Measurements from ENCODE around the gene ARID5B.

The ARID5B gene

DNA sequence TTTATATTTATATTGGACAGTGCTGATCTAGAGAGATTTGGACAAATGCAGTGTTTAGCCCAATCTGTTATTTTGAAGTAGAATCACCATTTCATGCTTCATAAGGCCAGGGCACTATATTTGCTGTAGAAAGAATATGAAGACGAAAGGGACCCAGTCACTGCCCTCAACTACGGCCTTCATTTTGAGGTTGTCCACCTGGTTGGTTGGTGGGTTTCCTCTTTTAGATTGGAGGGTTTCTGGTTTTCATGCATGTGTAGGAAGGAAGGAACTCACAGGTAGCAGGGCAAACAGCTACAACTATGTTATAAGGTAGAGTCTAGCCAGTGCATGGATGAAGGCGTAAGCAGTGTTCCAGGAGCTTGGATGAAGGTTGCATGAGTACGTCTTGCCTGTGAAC lies 56.3 kb downstream of the ARID5B start:
- TF ChIP-seq, protein P1, sequence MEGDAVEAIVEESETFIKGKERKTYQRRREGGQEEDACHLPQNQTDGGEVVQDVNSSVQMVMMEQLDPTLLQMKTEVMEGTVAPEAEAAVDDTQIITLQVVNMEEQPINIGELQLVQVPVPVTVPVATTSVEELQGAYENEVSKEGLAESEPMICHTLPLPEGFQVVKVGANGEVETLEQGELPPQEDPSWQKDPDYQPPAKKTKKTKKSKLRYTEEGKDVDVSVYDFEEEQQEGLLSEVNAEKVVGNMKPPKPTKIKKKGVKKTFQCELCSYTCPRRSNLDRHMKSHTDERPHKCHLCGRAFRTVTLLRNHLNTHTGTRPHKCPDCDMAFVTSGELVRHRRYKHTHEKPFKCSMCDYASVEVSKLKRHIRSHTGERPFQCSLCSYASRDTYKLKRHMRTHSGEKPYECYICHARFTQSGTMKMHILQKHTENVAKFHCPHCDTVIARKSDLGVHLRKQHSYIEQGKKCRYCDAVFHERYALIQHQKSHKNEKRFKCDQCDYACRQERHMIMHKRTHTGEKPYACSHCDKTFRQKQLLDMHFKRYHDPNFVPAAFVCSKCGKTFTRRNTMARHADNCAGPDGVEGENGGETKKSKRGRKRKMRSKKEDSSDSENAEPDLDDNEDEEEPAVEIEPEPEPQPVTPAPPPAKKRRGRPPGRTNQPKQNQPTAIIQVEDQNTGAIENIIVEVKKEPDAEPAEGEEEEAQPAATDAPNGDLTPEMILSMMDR (IDR thresholded peaks at IDR 0.05; ENCODE audit: insufficient read depth, low read length, missing control alignments) = no peak
- H3K4me3 ChIP-seq (ENCODE audit: low read depth, low read length) = no peak overlapping the region
- DNase-seq (ENCODE audit: low read depth, low spot score) = no peak
- CTCF ChIA-PET = interaction anchor here (1.0 to 1.6 kb wide), 2 partner anchors 9 to 81 kb away, joined by 3 read pairs; no protein-coding TSS in a partner anchor
- POLR2A ChIA-PET = no interaction called here

DNA sequence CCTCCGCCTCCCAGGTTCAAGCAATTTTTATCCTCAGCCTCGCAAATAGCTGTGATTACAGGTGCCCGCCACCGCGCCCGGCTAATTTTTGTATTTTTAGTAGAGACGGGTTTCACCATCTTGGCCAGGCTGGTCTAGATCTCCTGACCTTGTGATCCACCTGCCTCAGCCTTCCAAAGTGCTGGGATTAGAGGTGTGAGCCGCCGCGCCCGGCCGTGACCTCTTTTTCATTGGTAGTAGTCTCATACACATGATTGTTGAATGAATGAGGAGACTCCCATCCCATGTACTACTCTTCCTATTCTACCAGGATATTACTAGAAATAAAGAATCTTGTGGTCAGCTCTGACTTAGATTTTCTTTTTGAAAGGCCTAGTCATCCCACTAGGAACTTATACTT lies 56.8 kb downstream of the ARID5B start:
- POLR2A ChIA-PET = no interaction called here
- no peak overlapping the region for H3K4me3 ChIP-seq (ENCODE audit: low read depth, low read length)
- CTCF ChIA-PET = interaction anchor here (1.0 to 1.6 kb wide), 2 partner anchors 9 to 80 kb away, joined by 3 read pairs; no protein-coding TSS in a partner anchor
- TF ChIP-seq, protein P1 (IDR thresholded peaks at IDR 0.05; ENCODE audit: insufficient read depth, low read length, missing control alignments) = no peak
- no peak for DNase-seq (ENCODE audit: low read depth, low spot score)

DNA sequence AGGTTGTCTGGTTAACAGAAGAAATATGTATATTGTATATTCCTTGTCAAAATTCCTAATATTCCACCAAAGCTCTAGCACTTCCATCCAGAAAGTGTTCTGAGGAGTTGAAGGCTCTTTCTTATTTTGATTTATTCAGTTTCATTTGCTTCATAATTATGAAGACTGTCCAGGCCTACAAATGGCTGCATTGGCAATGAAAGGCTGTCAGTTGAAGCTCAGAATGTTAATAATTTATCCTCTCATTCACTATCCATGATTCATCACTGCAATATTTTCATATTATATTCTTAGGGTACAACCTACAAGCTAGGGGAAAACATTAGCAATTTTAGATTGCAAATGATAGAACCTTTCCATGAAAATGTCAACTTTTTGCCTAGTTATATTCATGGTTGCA lies 57.3 kb downstream of the ARID5B start:
- ChIA-PET CTCF (interaction anchor here (0.5 to 1.6 kb wide), 3 partner anchors 8 to 80 kb away, joined by 3 read pairs; no protein-coding TSS in a partner anchor), POLR2A (no interaction called here)
- H3K4me3 ChIP-seq (ENCODE audit: low read depth, low read length) = no peak overlapping the region
- DNase-seq (ENCODE audit: low read depth, low spot score) = no peak
- TF ChIP-seq, protein P1 (IDR thresholded peaks at IDR 0.05; ENCODE audit: insufficient read depth, low read length, missing control alignments) = no peak

- CTCF ChIA-PET = no interaction called here
- DNase-seq (ENCODE audit: low read depth, low spot score) = no peak
- POLR2A ChIA-PET = no interaction called here
- TF ChIP-seq, protein P1 (IDR thresholded peaks at IDR 0.05; ENCODE audit: insufficient read depth, low read length, missing control alignments) = no peak
- no peak overlapping the region for H3K4me3 ChIP-seq (ENCODE audit: low read depth, low read length)
These were observed 58.3 kb downstream of the ARID5B start for GRCh38 chr10:61959814-61960213.

GRCh38 chr10:61960396-61961120 lies 59.1 kb downstream of the ARID5B start:
- TF ChIP-seq, protein P1 (IDR thresholded peaks at IDR 0.05; ENCODE audit: insufficient read depth, low read length, missing control alignments) = no peak
- ChIA-PET POLR2A (no interaction called here), CTCF (no interaction called here)
- no peak for DNase-seq (ENCODE audit: low read depth, low spot score)
- H3K4me3 ChIP-seq (ENCODE audit: low read depth, low read length) = no peak overlapping the region

DNA sequence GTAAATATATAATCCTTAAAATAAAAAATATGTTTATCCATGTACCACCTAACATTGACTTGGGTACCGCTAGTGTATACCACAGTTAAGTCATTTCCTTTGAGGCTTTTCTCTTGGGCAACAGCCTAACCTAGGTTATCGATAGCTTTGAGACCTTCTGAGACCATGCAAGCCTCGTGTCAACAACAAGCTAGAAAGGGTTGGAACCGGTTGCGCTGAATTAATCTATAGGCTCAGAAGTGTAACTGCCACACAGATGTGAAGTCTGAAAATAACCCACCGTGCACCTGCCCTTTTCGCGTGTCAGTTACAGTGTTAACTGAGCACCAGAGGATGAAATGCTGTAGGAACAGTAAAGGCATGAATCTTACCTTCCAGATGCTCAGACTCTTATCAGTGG lies 59.8 kb downstream of the ARID5B start:
- DNase-seq (ENCODE audit: low read depth, low spot score) = no peak
- no peak overlapping the region for H3K4me3 ChIP-seq (ENCODE audit: low read depth, low read length)
- POLR2A ChIA-PET = no interaction called here
- CTCF ChIA-PET = no interaction called here
- TF ChIP-seq, protein P1 (IDR thresholded peaks at IDR 0.05; ENCODE audit: insufficient read depth, low read length, missing control alignments) = no peak
